ENCODE measurements around the gene CKAP5.

DNA sequence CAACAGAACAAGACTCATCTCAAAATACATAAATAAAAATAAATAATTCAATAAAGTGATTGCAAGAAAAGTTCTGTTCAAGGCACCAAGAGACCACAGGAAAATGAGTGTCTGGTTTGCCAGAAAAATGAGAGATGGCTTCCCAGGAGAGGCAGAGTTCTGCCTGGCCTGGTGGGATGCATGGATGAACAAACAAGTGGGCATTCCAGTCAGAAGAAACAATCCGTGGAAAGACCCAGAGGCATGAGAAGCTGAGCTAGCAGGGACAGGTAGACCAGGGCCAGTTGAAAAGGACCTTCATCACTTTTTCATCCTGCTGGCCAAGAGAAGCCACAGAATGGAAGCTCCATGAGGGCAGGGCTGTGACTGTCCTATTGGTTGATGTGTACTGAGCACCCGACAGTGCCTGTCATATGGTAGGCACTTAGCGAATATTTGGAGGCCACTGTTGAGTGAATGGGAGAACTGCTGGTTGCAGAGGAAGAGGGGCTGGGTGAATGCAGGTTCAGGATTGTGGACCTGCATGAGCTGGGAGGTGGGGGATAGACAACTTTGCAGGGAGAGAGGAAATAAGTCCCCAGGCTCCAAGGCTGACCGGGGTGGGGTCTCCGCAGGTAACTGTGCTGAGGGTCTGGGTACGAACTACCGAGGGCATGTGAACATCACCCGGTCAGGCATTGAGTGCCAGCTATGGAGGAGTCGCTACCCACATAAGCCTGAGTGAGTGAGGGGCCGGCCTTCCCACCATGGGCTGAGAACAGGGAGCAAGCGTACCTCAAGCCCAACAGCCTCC, 123.3 kb downstream of the CKAP5 start:
- TF ChIP-seq, protein P1, sequence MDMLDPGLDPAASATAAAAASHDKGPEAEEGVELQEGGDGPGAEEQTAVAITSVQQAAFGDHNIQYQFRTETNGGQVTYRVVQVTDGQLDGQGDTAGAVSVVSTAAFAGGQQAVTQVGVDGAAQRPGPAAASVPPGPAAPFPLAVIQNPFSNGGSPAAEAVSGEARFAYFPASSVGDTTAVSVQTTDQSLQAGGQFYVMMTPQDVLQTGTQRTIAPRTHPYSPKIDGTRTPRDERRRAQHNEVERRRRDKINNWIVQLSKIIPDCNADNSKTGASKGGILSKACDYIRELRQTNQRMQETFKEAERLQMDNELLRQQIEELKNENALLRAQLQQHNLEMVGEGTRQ (IDR thresholded peaks at IDR 0.05; ENCODE audit: borderline replicate concordance, low read depth, low read length), result no peak
- no peak for TF ChIP-seq CTCF (IDR thresholded peaks at IDR 0.05)
- TF ChIP-seq, protein P2, sequence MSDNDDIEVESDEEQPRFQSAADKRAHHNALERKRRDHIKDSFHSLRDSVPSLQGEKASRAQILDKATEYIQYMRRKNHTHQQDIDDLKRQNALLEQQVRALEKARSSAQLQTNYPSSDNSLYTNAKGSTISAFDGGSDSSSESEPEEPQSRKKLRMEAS (IDR thresholded peaks at IDR 0.05; ENCODE audit: low read depth), result no peak
- no peak for TF ChIP-seq CHD2 (IDR thresholded peaks at IDR 0.05; ENCODE audit: low read length, partially characterized antibody)
- TF ChIP-seq REST (IDR thresholded peaks at IDR 0.05; ENCODE audit: low read depth, low read length), result no peak
- TF ChIP-seq USF1 (IDR thresholded peaks at IDR 0.05; ENCODE audit: borderline replicate concordance, low read depth), result no peak
- TF ChIP-seq EP300 (IDR thresholded peaks at IDR 0.05; ENCODE audit: borderline replicate concordance in 1 of 2, low read depth in 1 of 2, low read length in 1 of 2), result no peak

Measured in SK-N-SH (cell line).